ENCODE measurements around the gene NRXN3. TPM values are rescaled to one million over a fixed set of nuclear protein-coding genes. Genes with fewer than 3 reads are reported as not detected.

The NRXN3 gene
- total RNA-seq, 1 experiment from 2014 or later: not detected

GRCh38 chr14:79820866-79821535 lies 1650.8 kb downstream of the NRXN3 start:
- H3K27ac ChIP-seq (ENCODE audit: low read length): no peak overlapping the region
- CTCF ChIA-PET: no interaction called here
- H3K4me1 ChIP-seq (ENCODE audit: control insufficient read depth, insufficient read depth, low read length): no peaks in the 10 kb centered on the region
- no peak overlapping the region for H3K4me3 ChIP-seq (ENCODE audit: low read depth in 2 of 2, low read length in 2 of 2)
- DNase-seq (ENCODE audit: low read depth, low spot score) (no peak), ATAC-seq (no peak)
- POLR2A ChIA-PET: no interaction called here
- no peaks in the 10 kb centered on the region for H3K36me3 ChIP-seq (ENCODE audit: control insufficient read depth, insufficient read depth, low read length)
- intact Hi-C loops (cut with micrococcal nuclease; ENCODE audit: unreplicated experiment): no loop called here
- TF ChIP-seq POLR2AphosphoS5 (IDR thresholded peaks at IDR 0.05; ENCODE audit: low read depth, low read length) (no peak), TCF7L2 (IDR thresholded peaks at IDR 0.05; ENCODE audit: low read depth, low read length) (no peak), SIN3A (IDR thresholded peaks at IDR 0.05; ENCODE audit: borderline replicate concordance, insufficient read depth, low read depth, low read length) (no peak)
- TF ChIP-seq, protein P1, sequence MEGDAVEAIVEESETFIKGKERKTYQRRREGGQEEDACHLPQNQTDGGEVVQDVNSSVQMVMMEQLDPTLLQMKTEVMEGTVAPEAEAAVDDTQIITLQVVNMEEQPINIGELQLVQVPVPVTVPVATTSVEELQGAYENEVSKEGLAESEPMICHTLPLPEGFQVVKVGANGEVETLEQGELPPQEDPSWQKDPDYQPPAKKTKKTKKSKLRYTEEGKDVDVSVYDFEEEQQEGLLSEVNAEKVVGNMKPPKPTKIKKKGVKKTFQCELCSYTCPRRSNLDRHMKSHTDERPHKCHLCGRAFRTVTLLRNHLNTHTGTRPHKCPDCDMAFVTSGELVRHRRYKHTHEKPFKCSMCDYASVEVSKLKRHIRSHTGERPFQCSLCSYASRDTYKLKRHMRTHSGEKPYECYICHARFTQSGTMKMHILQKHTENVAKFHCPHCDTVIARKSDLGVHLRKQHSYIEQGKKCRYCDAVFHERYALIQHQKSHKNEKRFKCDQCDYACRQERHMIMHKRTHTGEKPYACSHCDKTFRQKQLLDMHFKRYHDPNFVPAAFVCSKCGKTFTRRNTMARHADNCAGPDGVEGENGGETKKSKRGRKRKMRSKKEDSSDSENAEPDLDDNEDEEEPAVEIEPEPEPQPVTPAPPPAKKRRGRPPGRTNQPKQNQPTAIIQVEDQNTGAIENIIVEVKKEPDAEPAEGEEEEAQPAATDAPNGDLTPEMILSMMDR (IDR thresholded peaks at IDR 0.05): no peak
- TF ChIP-seq, protein P2, sequence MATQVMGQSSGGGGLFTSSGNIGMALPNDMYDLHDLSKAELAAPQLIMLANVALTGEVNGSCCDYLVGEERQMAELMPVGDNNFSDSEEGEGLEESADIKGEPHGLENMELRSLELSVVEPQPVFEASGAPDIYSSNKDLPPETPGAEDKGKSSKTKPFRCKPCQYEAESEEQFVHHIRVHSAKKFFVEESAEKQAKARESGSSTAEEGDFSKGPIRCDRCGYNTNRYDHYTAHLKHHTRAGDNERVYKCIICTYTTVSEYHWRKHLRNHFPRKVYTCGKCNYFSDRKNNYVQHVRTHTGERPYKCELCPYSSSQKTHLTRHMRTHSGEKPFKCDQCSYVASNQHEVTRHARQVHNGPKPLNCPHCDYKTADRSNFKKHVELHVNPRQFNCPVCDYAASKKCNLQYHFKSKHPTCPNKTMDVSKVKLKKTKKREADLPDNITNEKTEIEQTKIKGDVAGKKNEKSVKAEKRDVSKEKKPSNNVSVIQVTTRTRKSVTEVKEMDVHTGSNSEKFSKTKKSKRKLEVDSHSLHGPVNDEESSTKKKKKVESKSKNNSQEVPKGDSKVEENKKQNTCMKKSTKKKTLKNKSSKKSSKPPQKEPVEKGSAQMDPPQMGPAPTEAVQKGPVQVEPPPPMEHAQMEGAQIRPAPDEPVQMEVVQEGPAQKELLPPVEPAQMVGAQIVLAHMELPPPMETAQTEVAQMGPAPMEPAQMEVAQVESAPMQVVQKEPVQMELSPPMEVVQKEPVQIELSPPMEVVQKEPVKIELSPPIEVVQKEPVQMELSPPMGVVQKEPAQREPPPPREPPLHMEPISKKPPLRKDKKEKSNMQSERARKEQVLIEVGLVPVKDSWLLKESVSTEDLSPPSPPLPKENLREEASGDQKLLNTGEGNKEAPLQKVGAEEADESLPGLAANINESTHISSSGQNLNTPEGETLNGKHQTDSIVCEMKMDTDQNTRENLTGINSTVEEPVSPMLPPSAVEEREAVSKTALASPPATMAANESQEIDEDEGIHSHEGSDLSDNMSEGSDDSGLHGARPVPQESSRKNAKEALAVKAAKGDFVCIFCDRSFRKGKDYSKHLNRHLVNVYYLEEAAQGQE (IDR thresholded peaks at IDR 0.05; ENCODE audit: insufficient read depth in 1 of 2, low read depth in 2 of 2, low read length in 1 of 2): no peak
- in situ Hi-C loops (cut with HindIII; ENCODE audit: low pct_unique_long_range_greater_than_20kb, low sequenced_read_pairs): no loop called here
- no TSS peak for BruUV-seq (replicated peaks)
- H3K27me3 ChIP-seq (ENCODE audit: control insufficient read depth, insufficient read depth, low read length): no peaks in the 10 kb centered on the region
- no peaks in the 10 kb centered on the region for H3K9me3 ChIP-seq (ENCODE audit: control insufficient read depth, insufficient read depth, low read depth, low read length)

DNA sequence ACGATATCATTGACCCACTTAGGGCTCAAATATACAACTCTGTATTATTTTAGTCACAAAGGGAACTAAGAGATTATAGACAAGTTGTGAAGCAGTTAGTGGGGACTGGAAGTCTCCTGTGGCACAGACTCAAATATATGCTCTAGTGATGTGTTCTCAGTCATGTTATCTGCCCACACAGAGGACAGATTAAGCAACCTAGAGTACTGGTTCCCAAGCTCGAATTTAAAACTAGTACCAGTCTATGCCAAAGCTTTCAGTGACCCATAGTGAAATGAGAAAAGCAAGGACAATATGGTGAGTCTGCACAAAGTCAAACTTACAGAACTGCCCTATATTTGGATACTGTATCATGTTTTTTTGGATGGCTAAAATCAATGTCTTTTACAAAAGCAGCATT lies 1651.9 kb downstream of the NRXN3 start:
- TF ChIP-seq TCF7L2 (IDR thresholded peaks at IDR 0.05; ENCODE audit: low read depth, low read length) (no peak), SIN3A (IDR thresholded peaks at IDR 0.05; ENCODE audit: borderline replicate concordance, insufficient read depth, low read depth, low read length) (no peak), POLR2AphosphoS5 (IDR thresholded peaks at IDR 0.05; ENCODE audit: low read depth, low read length) (no peak)
- TF ChIP-seq, protein P1 (IDR thresholded peaks at IDR 0.05): no peak
- TF ChIP-seq, protein P2 (IDR thresholded peaks at IDR 0.05; ENCODE audit: insufficient read depth in 1 of 2, low read depth in 2 of 2, low read length in 1 of 2): no peak
- POLR2A ChIA-PET: no interaction called here
- CTCF ChIA-PET: no interaction called here
- Histone ChIP-seq H3K4me3 (ENCODE audit: low read depth in 2 of 2, low read length in 2 of 2) (no peak overlapping the region), H3K36me3 (ENCODE audit: control insufficient read depth, insufficient read depth, low read length) (no peaks in the 10 kb centered on the region), H3K27me3 (ENCODE audit: control insufficient read depth, insufficient read depth, low read length) (no peaks in the 10 kb centered on the region), H3K27ac (ENCODE audit: low read length) (no peak overlapping the region), H3K4me1 (ENCODE audit: control insufficient read depth, insufficient read depth, low read length) (no peaks in the 10 kb centered on the region), H3K9me3 (ENCODE audit: control insufficient read depth, insufficient read depth, low read depth, low read length) (no peaks in the 10 kb centered on the region)
- DNase-seq (ENCODE audit: low read depth, low spot score) (no peak), ATAC-seq (no peak)
- no TSS peak for BruUV-seq (replicated peaks)
- intact Hi-C loops (cut with micrococcal nuclease; ENCODE audit: unreplicated experiment) (no loop called here), in situ Hi-C loops (cut with HindIII; ENCODE audit: low pct_unique_long_range_greater_than_20kb, low sequenced_read_pairs) (no loop called here)

Measured in Panc1 (cell line).